ENCODE results near the gene EVC.
"Not testable (repeated sequence)": the region's sequence is repeated elsewhere in the genome, so short reads cannot be mapped to it uniquely, and the experiment has no call there.

Gene EVC

DNA sequence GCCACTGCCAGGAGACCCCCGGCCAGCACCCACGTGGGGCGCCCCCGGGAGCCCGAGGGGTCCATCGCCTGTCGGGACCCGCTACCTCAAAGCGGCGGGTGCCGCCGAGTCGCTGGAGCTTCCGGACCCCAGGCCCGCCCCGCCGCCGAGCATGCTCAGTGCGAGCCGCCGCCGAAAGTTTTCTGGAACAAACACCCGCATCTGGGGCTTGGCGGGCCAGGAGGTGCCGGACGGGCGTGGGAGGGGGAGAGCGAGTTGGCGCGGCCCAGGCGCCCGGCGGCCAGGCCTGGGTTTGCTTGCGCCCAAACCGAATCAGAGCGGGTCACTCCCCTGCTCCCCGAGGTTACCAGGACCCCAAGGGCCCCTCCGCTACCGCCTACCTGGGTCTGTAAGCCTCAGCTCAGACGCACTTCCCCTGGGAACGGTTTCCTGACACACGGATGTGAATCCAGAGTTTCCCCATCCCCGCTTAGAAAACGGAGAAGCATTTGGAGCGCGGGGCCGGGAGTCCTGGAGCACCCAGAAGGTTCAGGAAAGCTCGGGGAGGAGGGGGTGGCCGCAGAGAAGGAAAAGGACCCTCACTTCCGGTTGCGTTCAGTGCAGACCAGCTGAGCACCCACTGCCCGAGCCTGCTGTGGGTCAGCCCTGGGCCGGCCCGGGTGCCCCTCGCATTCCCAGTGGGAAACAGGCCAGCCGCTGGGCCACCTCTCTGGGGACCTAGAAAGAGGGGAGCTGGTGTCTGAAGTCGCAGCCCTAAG, 2.4 kb upstream of the EVC start, which contains the start of gene EVC2:
EVC2 (minus strand) TSS at position 111 of the 758 bp plus-strand sequence; CDS start at position 65, 46 bp downstream.
- no peak for DNase-seq (ENCODE audit: low read depth, low spot score)

DNA sequence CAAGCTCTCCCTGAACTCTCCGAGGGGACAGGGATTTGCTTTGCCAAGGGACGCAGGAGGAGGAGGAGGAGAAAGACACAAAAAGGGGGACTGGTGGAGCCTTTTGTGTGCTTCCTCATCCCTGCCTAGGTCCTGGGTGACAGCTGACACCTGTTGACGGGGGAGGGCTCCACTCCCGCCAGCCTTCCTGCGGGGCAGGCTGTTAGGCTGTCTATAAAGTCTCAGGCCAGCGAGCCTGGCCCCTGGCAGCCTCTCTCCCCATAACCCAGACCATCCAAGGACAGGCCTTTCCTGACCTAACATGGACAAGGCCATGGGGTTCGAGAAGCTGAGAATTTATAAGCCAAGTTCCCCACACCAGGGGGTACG, 1.8 kb upstream of the EVC start:
- DNase-seq (ENCODE audit: low read depth, low spot score): no peak

DNA sequence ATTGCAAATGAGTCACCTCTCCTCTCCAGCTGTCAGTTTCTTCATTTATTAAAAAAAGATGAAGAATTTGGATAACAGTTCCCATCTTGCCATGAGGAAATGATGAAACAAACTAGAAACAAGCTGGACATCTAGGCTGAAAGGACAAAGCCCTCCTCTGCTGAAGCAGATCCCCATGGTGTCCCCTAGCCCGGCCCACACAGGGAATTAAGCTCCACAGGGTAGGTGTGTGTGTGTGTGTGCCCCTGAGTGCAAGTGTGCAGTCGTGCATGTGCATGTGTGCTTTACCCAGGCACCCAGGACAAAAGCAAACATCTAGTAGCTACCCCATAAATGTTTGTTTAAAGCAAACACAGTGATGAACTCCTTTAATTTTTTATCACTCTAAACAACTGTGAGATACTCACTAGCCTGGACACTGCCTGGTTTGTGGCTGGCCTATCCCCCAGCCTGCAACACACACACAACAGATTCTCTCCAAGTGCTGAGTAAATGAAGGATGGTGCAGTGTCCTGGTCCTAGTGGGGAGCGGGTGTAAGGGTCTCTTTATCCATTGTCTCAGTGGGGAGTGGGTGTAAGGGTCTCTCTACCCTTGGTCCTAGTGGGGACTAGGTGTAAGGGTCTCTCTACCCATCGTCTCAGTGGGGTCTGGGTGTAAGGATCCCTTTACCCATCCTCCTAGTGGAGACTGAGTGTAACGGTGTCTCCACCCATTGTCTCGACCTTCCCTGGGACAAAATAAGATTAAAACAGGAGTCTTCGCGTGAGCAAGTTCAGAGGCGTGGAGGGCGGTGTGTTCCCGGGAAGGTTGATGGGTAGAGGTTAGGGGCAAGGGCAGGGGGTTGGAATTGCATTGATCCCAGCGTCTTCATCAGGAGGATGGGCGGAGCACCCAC, 688 bp upstream of the EVC start:
- DNase-seq (ENCODE audit: low read depth, low spot score): no peak

DNA sequence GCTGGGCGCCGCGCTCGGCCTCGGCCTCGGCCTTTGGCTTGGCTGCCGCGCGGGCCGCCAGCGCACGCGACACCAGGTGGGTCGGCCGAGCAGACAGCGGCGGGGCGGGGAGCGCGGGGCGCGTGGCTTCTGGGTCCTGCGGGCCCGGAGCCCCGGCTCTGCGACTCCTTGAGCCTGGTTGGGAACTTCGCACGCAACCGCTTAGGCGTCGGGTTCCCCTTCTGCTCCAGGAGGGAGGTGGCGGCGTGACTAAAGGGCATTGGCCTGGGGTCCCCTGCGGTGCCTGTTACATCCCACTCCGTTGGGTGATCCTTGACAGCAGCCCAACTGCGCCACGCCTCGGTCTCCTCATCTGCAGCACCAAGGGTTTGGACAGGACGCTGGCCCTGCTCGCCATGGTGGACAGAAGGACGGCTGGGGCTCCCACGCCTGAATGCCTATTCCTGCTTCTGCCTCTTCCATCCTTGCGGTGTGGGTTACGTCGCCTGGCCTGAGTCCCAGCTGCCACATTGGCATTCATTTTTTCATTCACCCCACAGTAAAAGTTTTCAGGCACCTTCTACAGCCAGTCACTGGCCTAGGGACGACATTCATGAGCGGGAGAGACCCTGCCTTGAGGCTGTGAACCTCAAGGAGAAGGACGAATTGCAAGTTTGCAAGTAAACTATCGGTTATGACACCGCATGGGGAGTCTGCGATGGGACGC, 631 bp downstream of the EVC start:
- DNase-seq (ENCODE audit: low read depth, low spot score): no peak

DNA sequence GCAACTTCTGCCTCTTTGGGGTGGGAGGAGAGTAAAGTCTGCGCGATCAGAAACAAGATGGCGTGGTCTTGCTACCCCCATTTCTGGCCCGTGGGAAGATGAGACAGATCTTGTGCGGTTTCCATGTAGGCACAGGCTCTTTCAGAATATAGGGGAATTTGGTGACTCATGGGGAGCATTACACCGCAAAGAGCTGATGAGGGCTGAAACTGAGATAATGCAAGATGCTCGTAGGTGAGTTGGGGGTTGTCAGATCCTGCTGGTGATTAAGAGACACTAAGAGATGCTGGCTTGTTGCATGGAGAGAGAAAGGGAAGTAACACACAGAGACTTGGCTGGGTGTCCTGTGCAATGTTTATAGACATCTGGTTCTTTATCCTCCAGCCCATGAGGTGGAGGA, 1.5 kb downstream of the EVC start:
- DNase-seq (ENCODE audit: low read depth, low spot score): no peak

DNA sequence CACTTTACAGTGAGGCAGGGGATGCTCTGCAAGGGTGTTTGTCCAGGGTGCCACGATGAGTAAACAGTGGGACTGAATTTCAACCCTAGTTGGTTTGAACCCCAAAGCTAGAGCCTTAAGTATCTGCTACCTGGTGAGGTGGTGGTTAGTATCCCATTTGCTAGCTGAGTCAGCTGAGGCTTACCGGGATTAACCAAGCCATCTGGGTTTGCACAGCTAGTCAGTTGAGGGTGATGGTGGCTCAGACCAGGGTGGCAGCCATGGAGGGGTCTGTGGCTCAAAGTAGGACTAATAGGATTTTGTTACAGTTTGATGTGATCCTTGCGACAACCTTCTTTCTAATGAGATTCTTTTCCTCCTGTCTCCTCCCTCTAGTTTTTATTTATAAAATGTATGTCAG, 1.9 kb downstream of the EVC start:
- DNase-seq (ENCODE audit: low read depth, low spot score): no peak

DNA sequence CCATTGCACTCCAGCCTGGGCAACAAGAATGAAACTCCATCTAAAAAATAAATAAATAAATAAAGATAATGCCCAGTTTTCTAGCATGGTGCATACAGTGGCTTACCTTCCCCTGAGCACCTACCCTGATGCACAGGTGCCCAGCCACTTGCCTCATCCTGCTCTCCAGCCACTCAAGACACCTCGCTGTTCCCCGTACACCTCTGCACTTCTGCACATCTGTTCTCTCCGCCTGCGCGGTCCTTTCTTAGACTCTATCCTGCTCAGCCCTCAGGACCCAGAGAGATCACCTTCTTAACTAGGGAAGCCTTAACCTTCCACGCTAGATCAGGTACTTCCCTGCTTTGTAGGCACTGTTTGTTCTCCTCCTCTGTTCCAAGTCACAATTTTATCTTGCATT, 2.9 kb downstream of the EVC start:
- no peak for DNase-seq (ENCODE audit: low read depth, low spot score)

DNA sequence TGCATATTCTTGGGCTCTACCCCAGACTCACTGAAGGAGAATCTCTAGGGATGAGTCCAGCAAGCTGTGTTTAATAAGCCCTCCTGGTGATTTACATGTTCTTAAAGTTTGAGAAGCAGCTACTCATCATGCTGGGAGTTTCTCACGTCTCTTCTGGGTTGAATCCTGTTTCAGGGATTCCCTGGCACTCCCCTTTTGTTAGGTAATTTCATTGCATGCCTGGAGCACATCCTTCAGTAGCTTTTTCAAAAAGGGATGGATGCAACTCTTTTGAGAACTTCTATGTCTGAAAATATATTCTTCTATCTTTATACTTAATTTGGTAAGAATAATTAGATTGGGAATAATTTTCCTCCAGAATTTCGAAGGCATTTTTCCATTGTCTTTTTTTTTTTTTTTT, 4.4 kb downstream of the EVC start:
- DNase-seq (ENCODE audit: low read depth, low spot score): no peak

DNA sequence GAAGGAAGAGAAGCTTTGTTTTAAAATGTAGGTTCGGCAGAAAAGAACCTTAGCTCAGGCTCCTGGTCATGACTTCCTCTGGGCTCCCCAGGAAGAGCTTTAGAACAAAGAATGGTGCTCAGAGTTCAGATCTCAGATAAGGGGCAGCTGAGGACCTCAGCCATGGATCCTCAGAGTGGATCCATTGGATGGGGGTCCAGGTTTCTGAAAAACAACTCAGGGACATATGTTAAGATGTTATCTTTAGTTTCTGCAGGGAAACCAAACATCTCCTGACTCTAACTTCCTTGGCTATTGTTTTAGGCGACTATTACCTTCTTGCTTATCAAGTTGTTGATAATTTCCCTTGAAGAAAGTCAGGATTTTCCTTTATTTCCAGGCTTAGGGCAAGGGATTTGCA, 5.4 kb downstream of the EVC start:
- DNase-seq (ENCODE audit: low read depth, low spot score): no peak

DNA sequence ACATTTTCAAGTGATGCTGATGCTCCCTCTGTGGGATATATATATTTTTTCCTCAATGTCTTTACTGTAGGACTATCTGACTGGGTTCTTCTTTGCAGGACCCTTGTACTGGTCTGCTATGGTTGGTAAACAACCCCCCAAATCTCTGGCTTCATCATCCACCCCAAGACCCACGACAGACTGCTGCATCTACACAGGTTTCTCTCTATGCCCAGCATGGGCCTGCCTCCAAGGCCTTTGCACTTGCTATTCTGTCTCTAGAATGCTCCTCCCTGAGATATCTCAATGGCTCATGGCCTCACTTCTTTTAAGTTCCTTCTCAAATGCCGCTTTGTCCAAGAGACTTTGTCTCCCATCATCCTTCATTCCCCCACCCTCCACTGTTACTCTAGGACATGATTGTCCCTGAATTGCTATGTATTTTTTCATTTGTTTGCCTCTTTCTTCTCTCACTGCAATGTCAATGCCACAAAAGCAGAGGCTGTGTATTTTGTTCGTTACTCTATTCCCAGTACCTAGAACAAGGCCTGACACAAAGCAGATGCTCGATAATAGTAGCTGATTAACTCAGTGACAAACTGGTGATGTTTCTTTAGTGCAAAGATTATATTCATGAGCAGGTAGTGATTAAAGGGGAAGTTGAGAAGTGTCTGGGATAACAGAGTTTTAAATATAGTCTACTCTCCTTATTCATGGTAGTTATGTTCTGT, 6.6 kb downstream of the EVC start:
- DNase-seq (ENCODE audit: low read depth, low spot score): no peak

DNA sequence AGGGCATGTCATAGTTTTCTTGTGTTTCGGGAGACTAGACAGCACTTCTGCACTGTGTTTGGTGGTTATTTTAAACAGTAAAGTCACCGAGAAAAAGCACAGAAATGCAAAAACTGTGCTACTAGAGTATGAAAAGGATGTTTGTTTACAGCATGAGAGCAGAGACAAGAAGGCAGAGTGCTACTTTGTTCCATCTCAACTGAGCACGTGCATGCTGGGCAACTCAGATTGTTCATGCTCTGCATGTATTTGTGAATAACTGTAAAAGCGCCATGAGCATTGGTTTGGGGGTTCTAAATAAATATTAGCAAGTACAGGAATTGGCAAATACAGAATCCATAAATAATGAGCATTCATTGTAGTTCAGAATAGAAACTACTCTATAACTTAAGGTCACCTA, 7.4 kb downstream of the EVC start:
- DNase-seq (ENCODE audit: low read depth, low spot score): no peak

DNA sequence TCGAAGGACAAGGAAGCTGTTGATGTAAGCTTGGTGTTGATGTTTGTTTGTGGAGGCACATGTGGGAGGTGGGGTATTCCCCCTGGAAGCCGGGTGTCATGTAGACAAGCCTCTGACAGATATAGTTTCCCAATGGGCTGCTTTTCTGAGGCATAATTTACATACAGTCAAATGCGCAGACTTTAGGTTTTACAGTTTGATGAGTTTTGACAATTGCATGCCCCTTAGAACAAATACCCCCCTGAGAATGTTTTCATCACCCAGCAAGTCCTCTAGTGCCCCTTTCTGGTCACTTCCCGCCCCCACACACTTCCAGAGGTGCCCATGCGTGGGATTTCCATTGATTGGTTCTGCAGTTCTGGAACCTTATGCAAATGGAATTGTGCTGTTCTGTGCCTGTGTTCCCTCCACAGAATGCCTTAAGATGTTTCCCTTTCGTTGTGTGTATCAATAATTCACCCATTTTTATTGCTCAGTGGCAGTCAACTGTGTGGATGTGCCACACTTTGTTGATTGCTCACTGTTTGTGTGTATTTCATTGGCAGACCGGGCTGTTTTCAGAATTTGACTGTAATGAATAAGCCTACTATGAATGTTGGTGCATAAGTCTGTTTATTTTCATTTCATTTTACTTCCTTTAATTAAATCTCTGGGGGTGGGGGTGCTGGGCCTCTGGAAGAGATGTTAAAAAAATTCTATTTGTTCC, 8.5 kb downstream of the EVC start:
- DNase-seq (ENCODE audit: low read depth, low spot score): no peak

DNA sequence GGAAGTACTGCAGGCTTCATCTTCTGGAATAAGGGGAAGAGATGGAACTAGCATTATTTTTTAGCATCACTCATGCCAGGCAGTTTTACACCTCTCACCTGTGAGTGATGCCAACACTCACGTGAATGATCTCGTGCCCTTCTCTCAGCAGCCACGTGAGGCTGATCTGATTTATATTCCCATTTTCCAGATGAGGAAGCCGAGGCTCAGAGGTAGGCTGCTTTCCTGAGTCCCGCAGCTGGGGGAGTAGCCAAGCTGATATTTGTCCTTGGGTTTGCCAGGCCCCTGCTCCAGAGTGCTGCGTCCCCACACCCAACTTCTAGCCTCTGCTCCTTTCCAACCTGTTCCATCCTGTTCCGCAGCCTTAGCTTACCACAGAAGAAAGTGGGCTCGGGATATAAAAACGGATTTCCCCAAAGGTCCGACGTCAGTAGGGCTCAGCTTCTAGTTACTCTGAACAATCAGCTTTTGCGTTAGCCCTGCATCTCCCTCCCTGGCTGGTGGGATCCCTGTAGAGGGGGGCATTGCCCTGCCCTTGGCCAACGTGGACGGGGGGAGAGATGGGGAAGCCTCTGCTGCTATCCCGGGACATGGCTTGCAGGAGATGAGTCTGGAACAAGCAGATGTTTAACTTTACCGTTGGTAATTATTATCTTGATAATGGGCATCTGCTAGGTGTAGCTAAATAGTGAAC, 9.3 kb downstream of the EVC start:
- DNase-seq (ENCODE audit: low read depth, low spot score): no peak

DNA sequence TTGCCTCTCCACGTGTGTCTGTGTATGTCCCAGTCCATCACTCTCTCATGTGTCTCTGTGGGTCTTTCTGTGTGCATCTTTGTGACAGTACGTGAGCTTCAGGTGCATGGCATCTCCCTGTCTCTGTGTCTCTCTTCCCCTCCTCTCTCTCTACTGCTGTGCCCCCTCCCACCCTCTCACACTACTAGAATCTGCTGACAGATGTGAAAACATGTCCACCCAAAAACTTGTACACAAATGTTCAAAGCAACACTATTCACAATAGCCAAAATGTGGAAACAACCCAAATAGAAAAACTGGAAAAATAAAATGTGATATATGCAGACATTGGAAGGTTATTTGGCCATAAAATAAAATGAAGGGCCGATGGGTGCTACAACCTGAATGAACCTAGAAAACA, 10.0 kb downstream of the EVC start:
- no peak for DNase-seq (ENCODE audit: low read depth, low spot score)

DNA sequence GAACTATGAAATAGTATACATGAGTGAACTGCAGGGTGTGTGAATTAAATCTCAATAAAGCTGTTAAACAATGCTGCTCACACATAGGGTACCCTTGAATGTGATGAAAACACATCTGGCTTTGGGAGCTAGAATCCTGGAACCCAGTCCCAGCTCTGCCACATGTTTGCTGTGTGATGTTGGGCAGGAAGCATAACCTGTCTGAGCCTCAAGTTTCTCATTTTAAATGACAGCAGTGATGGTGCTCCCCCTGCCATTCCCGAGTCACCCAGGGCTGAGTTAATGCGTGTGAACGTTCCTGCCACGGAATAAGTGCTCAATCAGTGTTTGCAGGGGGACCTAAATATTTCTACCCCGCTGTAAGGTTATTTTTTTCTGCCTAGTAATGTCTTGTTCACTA, 10.9 kb downstream of the EVC start:
- no peak for DNase-seq (ENCODE audit: low read depth, low spot score)

DNA sequence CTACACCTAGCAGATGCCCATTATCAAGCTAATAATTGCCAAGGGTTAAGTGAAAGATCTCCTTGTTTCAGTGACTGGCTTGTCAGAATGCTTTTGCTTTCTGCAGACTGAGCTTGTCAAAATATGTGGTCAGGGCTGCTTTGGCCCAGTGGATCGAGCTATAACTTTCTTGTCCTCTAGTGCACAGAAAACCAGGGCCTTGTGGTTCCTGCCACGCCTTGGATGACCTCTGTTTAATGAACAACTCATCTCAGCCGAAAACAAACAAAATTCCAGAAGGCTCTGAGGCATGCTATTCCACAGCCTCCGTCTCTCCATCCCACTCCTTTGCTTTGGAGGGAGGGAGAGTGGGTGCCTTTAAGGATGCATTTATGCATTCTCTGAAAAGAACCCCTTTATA, 11.3 kb downstream of the EVC start:
- no peak for DNase-seq (ENCODE audit: low read depth, low spot score)

DNA sequence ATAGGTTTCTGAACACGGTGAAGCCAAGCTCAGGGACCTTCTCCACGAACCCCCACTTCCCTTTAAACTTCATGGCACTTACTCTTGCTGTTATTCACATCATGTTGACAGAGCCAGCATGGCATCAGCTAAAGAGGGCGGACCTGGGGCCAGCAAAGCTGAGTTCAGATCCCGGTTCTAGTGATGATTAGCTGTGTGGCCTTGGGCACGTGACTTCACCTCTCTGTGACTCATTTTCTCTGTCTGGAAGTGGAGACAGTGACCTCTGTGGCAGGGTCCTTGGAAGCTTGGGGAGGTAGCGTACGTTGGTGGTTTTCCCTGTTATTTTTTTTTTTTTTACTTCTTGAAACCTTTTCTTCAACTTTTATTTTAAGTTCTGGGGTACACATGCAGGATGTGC, 13.4 kb downstream of the EVC start:
- DNase-seq (ENCODE audit: low read depth, low spot score): no peak

DNA sequence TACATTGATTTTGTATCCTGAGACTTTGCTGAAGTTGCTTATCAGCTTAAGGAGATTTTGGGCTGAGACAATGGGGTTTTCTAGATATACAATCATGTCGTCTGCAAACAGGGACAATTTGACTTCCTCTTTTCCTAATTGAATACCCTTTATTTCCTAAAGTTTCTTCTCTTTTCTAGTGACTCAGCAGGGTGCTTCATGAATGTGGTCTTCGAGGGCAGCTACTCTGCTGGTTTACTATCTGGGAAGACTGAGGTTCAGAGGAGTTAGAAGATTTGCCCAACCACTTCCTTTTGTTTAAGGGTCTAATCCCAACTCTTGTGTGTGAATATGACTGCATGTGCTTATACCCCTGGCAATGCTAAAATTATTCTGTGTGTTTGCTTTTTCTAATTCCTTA, 17.4 kb downstream of the EVC start:
- DNase-seq (ENCODE audit: low read depth, low spot score): not testable (repeated sequence)

DNA sequence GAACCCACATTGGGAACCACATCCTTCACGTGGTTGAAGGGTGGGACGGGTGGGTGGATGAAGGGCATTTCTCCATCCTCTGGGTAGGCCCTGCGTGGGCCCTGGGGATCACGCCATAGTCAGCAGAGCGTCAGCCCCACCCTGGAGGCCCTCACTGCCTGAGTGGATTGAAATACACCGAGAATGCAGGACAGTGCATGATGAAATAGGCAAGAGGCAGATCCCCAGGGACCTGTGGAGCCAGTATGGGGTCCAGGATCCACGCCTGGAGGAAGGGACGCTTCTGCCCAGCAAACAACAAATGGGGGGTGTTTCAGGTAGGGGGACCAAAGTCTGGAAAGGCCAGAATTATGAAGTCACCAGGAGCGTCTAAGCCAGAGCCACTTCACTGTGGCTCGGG, 19.4 kb downstream of the EVC start:
- DNase-seq (ENCODE audit: low read depth, low spot score): no peak
